H1 (cell line): Measurements from ENCODE around the gene G3BP1. TPM values are rescaled to one million over a fixed set of nuclear protein-coding genes. Genes with fewer than 3 reads are reported as not detected.

Source experiments
- CTCF ChIA-PET: fragments of 300-600 bp; sonication (Branson Sonifier 250); formaldehyde crosslinking; loops from one replicate; lab custom pipeline; 2021; ENCODE audit not compliant: partially characterized antibody; lab: Charles Lee
- POLR2A ChIA-PET: fragments of 300-600 bp; sonication (Branson Sonifier 250); formaldehyde crosslinking; loops from one replicate; lab custom pipeline; 2021; ENCODE audit warnings: inconsistent platforms; ENCODE audit not compliant: partially characterized antibody; lab: Charles Lee
- DNase-seq, 2 experiments: peaks; one replicate each; pipeline versions ENCODE4 v3.0.0 to v3.0.0-alpha.2; 2010 to 2022; ENCODE audit warnings: low spot score in 2 of 2, low read depth in 1 of 2, mixed read lengths in 1 of 2
- FAIRE-seq: peaks from 2 replicates; lab custom pipeline; 2011; peaks lifted over from hg19 to GRCh38; lab: Jason Lieb, UNC
- H2AFZ ChIP-seq: 2 replicates; pipeline ENCODE4 v1.8.1; 2012; ENCODE audit warnings: low read length, inconsistent platforms
- H2AK5ac ChIP-seq: 2 replicates; pipeline ENCODE4 v1.6.1; 2013; ENCODE audit warnings: low read depth, low read length
- H2BK120ac ChIP-seq: replicated peaks from 2 replicates; pipeline ENCODE3; 2013; ENCODE audit warnings: low read depth, low read length, inconsistent platforms
- H2BK12ac ChIP-seq: 2 replicates; pipeline ENCODE4 v1.6.1; 2013; ENCODE audit warnings: low read depth, low read length
- H2BK15ac ChIP-seq: 2 replicates; pipeline ENCODE4 v1.6.1; 2013; ENCODE audit warnings: low read length
- H2BK20ac ChIP-seq: 2 replicates; pipeline ENCODE4 v1.6.1; 2013; ENCODE audit warnings: low read length
- H2BK5ac ChIP-seq: 2 replicates; pipeline ENCODE4 v1.6.1; 2013; ENCODE audit warnings: low read depth, low read length
- H3K14ac ChIP-seq: 2 replicates; pipeline ENCODE4 v1.6.1; 2013; ENCODE audit warnings: inconsistent platforms; ENCODE audit not compliant: insufficient read length
- H3K18ac ChIP-seq: 2 replicates; pipeline ENCODE4 v1.6.1; 2013; ENCODE audit warnings: low read length; ENCODE audit errors: extremely low read depth
- H3K23ac ChIP-seq: 2 replicates; pipeline ENCODE4 v1.6.1; 2013; ENCODE audit warnings: inconsistent platforms; ENCODE audit not compliant: insufficient read length
- H3K23me2 ChIP-seq: 2 replicates; pipeline ENCODE4 v1.6.1; 2013; ENCODE audit warnings: low read depth, low read length
- H3K27ac ChIP-seq: 2 replicates; pipeline ENCODE4 v1.6.1; 2011; ENCODE audit warnings: low read depth, low read length, inconsistent platforms
- H3K27me3 ChIP-seq, 4 experiments: replicated peaks in 1 of 4; 1 replicate in 1 of 4; 2 replicates in 3 of 4; pipeline versions ENCODE4 v1.6.1 to v1.8.1; 2011 to 2013; ENCODE audit warnings: low read length in 3 of 4, mild to moderate bottlenecking in 3 of 4, inconsistent platforms in 2 of 4, mixed read lengths in 2 of 4, moderate library complexity in 1 of 4; ENCODE audit not compliant: control insufficient read depth in 3 of 4, insufficient read depth in 3 of 4; ENCODE audit errors: extremely low read depth in 1 of 4
- H3K36me3 ChIP-seq, 4 experiments: 2 replicates each; pipeline versions ENCODE4 v1.6.1 to v1.8.1; 2011 to 2013; ENCODE audit warnings: mild to moderate bottlenecking in 4 of 4, low read length in 3 of 4, moderate library complexity in 2 of 4, control low read depth in 1 of 4, inconsistent platforms in 1 of 4; ENCODE audit not compliant: insufficient read depth in 4 of 4, control insufficient read depth in 2 of 4
- H3K4ac ChIP-seq: replicated peaks from 2 replicates; pipeline ENCODE3; 2013; ENCODE audit warnings: low read length, low read depth, mixed read lengths, inconsistent platforms; ENCODE audit not compliant: insufficient read length
- H3K4me1 ChIP-seq, 4 experiments: replicated peaks in 1 of 4; 1 replicate in 1 of 4; 2 replicates in 3 of 4; pipeline versions ENCODE4 v1.6.1 to v1.8.1; 2011 to 2013; ENCODE audit warnings: low read length in 3 of 4, inconsistent platforms in 2 of 4, mixed read lengths in 1 of 4; ENCODE audit not compliant: insufficient read depth in 4 of 4, control insufficient read depth in 3 of 4
- H3K4me2 ChIP-seq, 2 experiments: 2 replicates each; pipeline versions ENCODE4 v1.6.1 to v1.8.1; 2011 to 2013; ENCODE audit warnings: low read depth in 2 of 2, low read length in 2 of 2, control low read depth in 1 of 2, inconsistent platforms in 1 of 2, mild to moderate bottlenecking in 1 of 2; ENCODE audit not compliant: insufficient read depth in 1 of 2
- H3K4me3 ChIP-seq, 4 experiments: fragments of 200-600, 300-600 bp in 1 of 4; sonication (generic), shearing (Covaris generic), sonication (Bioruptor Twin) in 1 of 4; 2 replicates each; pipeline versions ENCODE4 v1.5.1 to v1.8.1; 2011 to 2016; ENCODE audit warnings: low read length in 4 of 4, low read depth in 3 of 4, control low read depth in 2 of 4, inconsistent platforms in 2 of 4, mild to moderate bottlenecking in 2 of 4, mixed read lengths in 1 of 4, moderate library complexity in 1 of 4; ENCODE audit not compliant: insufficient read depth in 2 of 4; ENCODE audit errors: extremely low read depth in 1 of 4
- H3K56ac ChIP-seq: replicated peaks from 2 replicates; pipeline ENCODE3; 2013; ENCODE audit warnings: low read depth, mild to moderate bottlenecking, mixed read lengths, low read length, inconsistent platforms; ENCODE audit not compliant: insufficient read length
- H3K79me1 ChIP-seq: 2 replicates; pipeline ENCODE4 v1.6.1; 2013; ENCODE audit warnings: low read depth, low read length, control low read depth
- H3K79me2 ChIP-seq, 2 experiments: 2 replicates each; pipeline versions ENCODE4 v1.6.1 to v1.8.1; 2012 to 2013; ENCODE audit warnings: low read length in 2 of 2, mild to moderate bottlenecking in 2 of 2, inconsistent platforms in 1 of 2; ENCODE audit not compliant: insufficient read depth in 2 of 2, control insufficient read depth in 1 of 2
- H3K9ac ChIP-seq, 4 experiments: replicated peaks in 1 of 4; 1 replicate in 1 of 4; 2 replicates in 3 of 4; pipeline versions ENCODE4 v1.6.1 to v1.8.1; 2011 to 2013; ENCODE audit warnings: low read depth in 3 of 4, low read length in 3 of 4, control low read depth in 2 of 4, mild to moderate bottlenecking in 2 of 4, moderate library complexity in 2 of 4, inconsistent platforms in 1 of 4; ENCODE audit errors: extremely low read depth in 1 of 4
- H3K9me3 ChIP-seq, 2 experiments: 2 replicates each; pipeline versions ENCODE4 v1.6.1 to v1.8.1; 2012 to 2013; ENCODE audit warnings: mild to moderate bottlenecking in 2 of 2, moderate library complexity in 2 of 2, control low read depth in 1 of 2, inconsistent platforms in 1 of 2, low read depth in 1 of 2, low read length in 1 of 2, mixed read lengths in 1 of 2; ENCODE audit not compliant: insufficient read depth in 2 of 2
- H4K20me1 ChIP-seq, 2 experiments: replicated peaks in 1 of 2; 2 replicates each; pipeline versions ENCODE3 to v1.8.1; 2011 to 2013; ENCODE audit warnings: inconsistent platforms in 2 of 2, low read length in 2 of 2, mild to moderate bottlenecking in 1 of 2; ENCODE audit not compliant: insufficient read depth in 2 of 2, control insufficient read depth in 1 of 2
- H4K5ac ChIP-seq: 2 replicates; pipeline ENCODE4 v1.6.1; 2013; ENCODE audit warnings: low read length, low read depth, mixed read lengths, inconsistent platforms; ENCODE audit not compliant: insufficient read length
- H4K8ac ChIP-seq: 2 replicates; pipeline ENCODE4 v1.8.0; 2013; ENCODE audit warnings: mild to moderate bottlenecking, moderate library complexity, low read length, inconsistent platforms; ENCODE audit not compliant: insufficient read depth; ENCODE audit errors: extremely low read depth
- H4K91ac ChIP-seq: replicated peaks from 2 replicates; pipeline ENCODE3; 2013; ENCODE audit warnings: low read length, mixed read lengths, inconsistent platforms; ENCODE audit not compliant: insufficient read length
- ATF2 ChIP-seq: IDR thresholded peaks from 2 replicates; pipeline ENCODE4 v1.6.1; 2012; ENCODE audit warnings: low read length, inconsistent platforms
- BACH1 ChIP-seq: IDR thresholded peaks from 2 replicates; pipeline ENCODE4 v1.6.1; 2012; ENCODE audit warnings: low read length, improper control_type of control experiment
- CBX5 ChIP-seq: fragments of 300-800, 300-1000 bp; sonication (generic); IDR thresholded peaks from 2 replicates; pipeline ENCODE4 v1.7.1; 2016; ENCODE audit warnings: antibody characterized with exemption, low read length, low read depth
- CEBPB ChIP-seq: IDR thresholded peaks from 2 replicates; pipeline ENCODE4 v1.6.1; 2012; ENCODE audit warnings: low read depth, low read length
- E2F6 ChIP-seq: IDR thresholded peaks from 2 replicates; pipeline ENCODE4 v1.6.1; 2012; ENCODE audit warnings: inconsistent platforms
- EGR1 ChIP-seq: IDR thresholded peaks from 2 replicates; pipeline ENCODE4 v1.6.1; 2011; ENCODE audit warnings: low read depth, low read length, borderline replicate concordance
- MAFK ChIP-seq: IDR thresholded peaks from 2 replicates; pipeline ENCODE4 v1.6.1; 2012; ENCODE audit warnings: low read depth, mild to moderate bottlenecking, improper control_type of control experiment, low read length
- MAX ChIP-seq: IDR thresholded peaks from 2 replicates; pipeline ENCODE4 v1.6.1; 2012; ENCODE audit warnings: inconsistent platforms
- POLR2AphosphoS5 ChIP-seq: IDR thresholded peaks from 2 replicates; pipeline ENCODE4 v1.6.1; 2011; ENCODE audit warnings: low read depth, low read length
- SIRT6 ChIP-seq: IDR thresholded peaks from one replicate; pipeline ENCODE4 v1.7.1; 2012; ENCODE audit warnings: low read length, inconsistent platforms
- SIX5 ChIP-seq: IDR thresholded peaks from 2 replicates; pipeline ENCODE4 v1.6.1; 2011; ENCODE audit warnings: mild to moderate bottlenecking, low read depth, low read length
- SP1 ChIP-seq: IDR thresholded peaks from 2 replicates; pipeline ENCODE4 v1.6.1; 2011; ENCODE audit warnings: low read depth, low read length
- SUZ12 ChIP-seq: fragments of 200-600 bp; sonication (generic); IDR thresholded peaks from 2 replicates; pipeline ENCODE4 v1.6.1; 2012; ENCODE audit warnings: mild to moderate bottlenecking, inconsistent platforms, low read length, moderate library complexity, mixed read lengths
- polyA plus RNA-seq, 7 experiments: library from polyadenylated mRNA; depleted of rRNA in 3 of 7; stranded (reverse) in 5 of 7; unstranded in 2 of 7; fragments of >200 nt in 5 of 7; fragments of 200-250 nt in 2 of 7; gene quantifications; 1 replicate in 5 of 7; 2 replicates in 1 of 7; 4 replicates in 1 of 7; pipeline versions ENCODE4 v1.2.1 to v1.2.3, GENCODE V29; 2011 to 2013; ENCODE audit warnings: missing spikeins in 2 of 7, mixed read lengths in 2 of 7
- total RNA-seq: library from RNA; stranded (reverse); fragmentation: NEBNext Ultra II Directional; extraction: Animal tissue kit (Norgen Biotek cat#: 25700); gene quantifications from 2 replicates; pipeline ENCODE4 v1.2.1, GENCODE V29; 2021

G3BP1 gene
- total and polyA plus RNA-seq, 2 of the 8 experiments (the other 6 are each of a cell fraction or from before 2014, with no cell fraction given) = 71.2 to 516 TPM

GRCh38 chr5:151846765-151847164 is 75.0 kb downstream of the G3BP1 start:
- no peaks in the 10 kb centered on the region for H3K79me1 ChIP-seq
- H3K14ac ChIP-seq = no peak overlapping the region
- H3K23me2 ChIP-seq = no peaks in the 10 kb centered on the region
- no peak overlapping the region for H3K9ac ChIP-seq
- H3K9me3 ChIP-seq = no peaks in the 10 kb centered on the region
- no peaks in the 10 kb centered on the region for H3K36me3 ChIP-seq
- H3K56ac ChIP-seq = no peak overlapping the region
- H3K27me3 ChIP-seq = no peaks in the 10 kb centered on the region
- H3K4me3 ChIP-seq = no peak overlapping the region
- H3K4ac ChIP-seq = no peak overlapping the region
- DNase-seq (no peak), FAIRE-seq (no peak)
- H4K8ac ChIP-seq = no peak overlapping the region
- no peaks in the 10 kb centered on the region for H3K4me1 ChIP-seq
- H3K23ac ChIP-seq = no peak overlapping the region
- H2AK5ac ChIP-seq = no peak overlapping the region
- no peak overlapping the region for H4K5ac ChIP-seq
- no peaks in the 10 kb centered on the region for H3K79me2 ChIP-seq
- ChIA-PET POLR2A (no interaction called here), CTCF (no interaction called here)
- no peak overlapping the region for H2BK12ac ChIP-seq
- H3K18ac ChIP-seq = no peak overlapping the region
- H2BK15ac ChIP-seq = no peak overlapping the region
- H4K20me1 ChIP-seq = no peaks in the 10 kb centered on the region
- no peak overlapping the region for H3K4me2 ChIP-seq
- TF ChIP-seq EGR1 (no peak), BACH1 (no peak), SIRT6 (no peak), E2F6 (no peak), SIX5 (no peak), MAX (no peak), POLR2AphosphoS5 (no peak), SUZ12 (no peak), ATF2 (no peak), MAFK (no peak), SP1 (no peak), CBX5 (no peak), CEBPB (no peak)
- no peak overlapping the region for H2BK5ac ChIP-seq
- H4K91ac ChIP-seq = no peak overlapping the region
- no peak overlapping the region for H2AFZ ChIP-seq
- no peak overlapping the region for H2BK120ac ChIP-seq
- H2BK20ac ChIP-seq = no peak overlapping the region
- H3K27ac ChIP-seq = no peak overlapping the region
